ENCODE results near the gene STYXL2.

DNA sequence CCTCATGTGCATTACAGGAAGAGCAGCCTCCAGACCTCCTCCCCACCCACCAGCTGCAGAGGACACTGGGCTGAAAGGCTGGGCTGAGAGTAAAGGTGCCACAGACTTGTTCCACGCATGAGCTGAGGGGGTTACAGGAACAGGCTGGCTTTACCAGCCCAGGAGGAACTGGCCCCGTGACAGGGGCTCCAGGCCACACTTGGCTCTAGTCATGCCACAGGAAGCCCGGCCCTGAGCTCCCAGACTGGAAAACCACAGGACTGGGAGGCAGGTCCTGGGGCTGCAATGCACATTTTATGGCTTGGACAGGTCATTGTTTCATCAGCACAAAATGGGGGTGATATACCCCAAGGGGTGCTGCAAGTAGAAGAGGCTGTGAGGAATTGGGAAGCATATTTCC lies 39.3 kb upstream of the STYXL2 start:
- TF ChIP-seq, protein P1, sequence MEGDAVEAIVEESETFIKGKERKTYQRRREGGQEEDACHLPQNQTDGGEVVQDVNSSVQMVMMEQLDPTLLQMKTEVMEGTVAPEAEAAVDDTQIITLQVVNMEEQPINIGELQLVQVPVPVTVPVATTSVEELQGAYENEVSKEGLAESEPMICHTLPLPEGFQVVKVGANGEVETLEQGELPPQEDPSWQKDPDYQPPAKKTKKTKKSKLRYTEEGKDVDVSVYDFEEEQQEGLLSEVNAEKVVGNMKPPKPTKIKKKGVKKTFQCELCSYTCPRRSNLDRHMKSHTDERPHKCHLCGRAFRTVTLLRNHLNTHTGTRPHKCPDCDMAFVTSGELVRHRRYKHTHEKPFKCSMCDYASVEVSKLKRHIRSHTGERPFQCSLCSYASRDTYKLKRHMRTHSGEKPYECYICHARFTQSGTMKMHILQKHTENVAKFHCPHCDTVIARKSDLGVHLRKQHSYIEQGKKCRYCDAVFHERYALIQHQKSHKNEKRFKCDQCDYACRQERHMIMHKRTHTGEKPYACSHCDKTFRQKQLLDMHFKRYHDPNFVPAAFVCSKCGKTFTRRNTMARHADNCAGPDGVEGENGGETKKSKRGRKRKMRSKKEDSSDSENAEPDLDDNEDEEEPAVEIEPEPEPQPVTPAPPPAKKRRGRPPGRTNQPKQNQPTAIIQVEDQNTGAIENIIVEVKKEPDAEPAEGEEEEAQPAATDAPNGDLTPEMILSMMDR (IDR thresholded peaks at IDR 0.05; ENCODE audit: low read length) = no peak
- TF ChIP-seq EZH2phosphoT487 (IDR thresholded peaks at IDR 0.05; ENCODE audit: low read length) (no peak), EZH2 (optimal IDR thresholded peaks at IDR 0.05; ENCODE audit: low read depth, low read length) (no peak)

Measured in MM.1S (cell line).